RCC 7860 (cell line): Measurements from ENCODE around the gene GRK2.

Experiments
- DNase-seq: peaks from one replicate; pipeline ENCODE4 v3.0.0-alpha.2; 2015; ENCODE audit warnings: low spot score
- FAIRE-seq: peaks from 2 replicates; lab custom pipeline; 2012; peaks lifted over from hg19 to GRCh38; lab: Jason Lieb, UNC

The GRK2 gene

DNA sequence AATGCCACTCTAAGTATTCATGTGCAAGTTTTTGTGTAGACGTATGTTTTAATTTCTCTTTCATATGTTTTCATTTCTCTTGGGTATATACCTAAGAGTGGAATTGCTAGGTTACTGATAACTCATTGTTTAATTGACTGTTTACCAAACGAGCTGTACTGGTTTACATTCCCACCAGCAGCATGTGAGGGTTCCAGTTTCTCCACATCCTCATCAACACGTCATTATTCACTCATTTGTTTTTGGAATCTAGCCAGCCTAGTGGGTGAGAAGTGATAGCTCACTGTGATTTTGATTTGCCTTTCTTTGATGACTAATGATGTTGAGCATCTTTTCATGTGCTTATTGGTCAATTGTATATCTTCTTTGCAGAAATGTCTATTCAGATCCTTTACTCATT lies 26.8 kb downstream of the GRK2 start:
- FAIRE-seq, result no peak
- DNase-seq, result peak; percentile 16

DNA sequence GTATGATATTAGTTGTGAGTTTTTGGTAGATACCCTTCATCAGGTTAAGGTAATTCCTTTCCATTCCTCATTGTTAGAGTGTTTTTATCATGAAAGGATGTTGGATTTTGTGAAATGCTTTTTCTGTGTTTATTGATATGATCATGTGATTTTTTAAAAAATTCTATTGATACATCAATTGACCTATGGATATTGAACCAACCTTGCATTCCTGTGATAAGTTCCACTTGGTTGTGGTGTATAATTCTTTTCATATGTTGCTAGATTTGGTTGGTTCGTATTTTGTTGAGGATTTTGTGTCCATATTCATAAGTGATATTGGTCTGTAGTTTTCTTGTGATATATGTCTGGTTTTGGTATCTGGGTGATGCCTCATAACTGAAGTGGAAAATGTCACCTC lies 29.6 kb downstream of the GRK2 start:
- FAIRE-seq (no peak), DNase-seq (no peak)

GRCh38 chr11:67298786-67299185 lies 32.5 kb downstream of the GRK2 start:
- DNase-seq (no peak), FAIRE-seq (no peak)

DNA sequence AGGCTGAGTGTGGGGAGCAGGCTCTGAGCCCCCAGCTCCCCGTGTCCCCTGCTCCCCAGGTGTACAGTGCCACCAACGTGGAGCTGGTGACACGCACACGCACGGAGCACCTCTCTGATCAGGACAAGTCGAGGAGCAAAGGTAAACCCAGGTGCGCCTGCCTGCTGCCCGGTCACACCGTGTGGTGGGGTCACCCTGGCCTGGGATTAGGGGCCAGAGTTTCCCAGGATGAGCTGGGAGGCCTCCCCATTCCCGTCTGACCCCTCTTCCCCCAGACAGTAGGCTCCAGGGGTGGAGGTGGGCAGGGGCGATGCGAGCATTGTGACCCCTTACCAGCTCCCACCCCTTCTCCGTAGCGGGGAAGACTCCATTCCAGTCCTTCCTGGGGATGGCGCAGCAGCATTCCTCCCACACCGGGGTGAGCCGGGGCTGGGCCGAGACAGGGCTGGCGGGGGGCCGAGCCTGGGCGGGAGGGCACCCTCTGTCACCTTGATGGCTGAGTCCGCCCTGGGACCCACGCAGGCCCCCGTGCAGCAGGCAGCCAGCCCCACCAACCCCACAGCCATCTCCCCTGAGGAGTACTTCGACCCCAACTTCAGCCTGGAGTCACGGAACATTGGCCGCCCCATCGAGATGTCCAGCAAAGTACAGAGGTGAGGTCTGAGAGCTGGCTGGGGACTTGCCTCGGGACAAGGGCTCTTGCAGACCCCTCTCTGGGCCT lies 33.4 kb downstream of the GRK2 start:
- DNase-seq, result no peak
- FAIRE-seq, result no peak

DNA sequence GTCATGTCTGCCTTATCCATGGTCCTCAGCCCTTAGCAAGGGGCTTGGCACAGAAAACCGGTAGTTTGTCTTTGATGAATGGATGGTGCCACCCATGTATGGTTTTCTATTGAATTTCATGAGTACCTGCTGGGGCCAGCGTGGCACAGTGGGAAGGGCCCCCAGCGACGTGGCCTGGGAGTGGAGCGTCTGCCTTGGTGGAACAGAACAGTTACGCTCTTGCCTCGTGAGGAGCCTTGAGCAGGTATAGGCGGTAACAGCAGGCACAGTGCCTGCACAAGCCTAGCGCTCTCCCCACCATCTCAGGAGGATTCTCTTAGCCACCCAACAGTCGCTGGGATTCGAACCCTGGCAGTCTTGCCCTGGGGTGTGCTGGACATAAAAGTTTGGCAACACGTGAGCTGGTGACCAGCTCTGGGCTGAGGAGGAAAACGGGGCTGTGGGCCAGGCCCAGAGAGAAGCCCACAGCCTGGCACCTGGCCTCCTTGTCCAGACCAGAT lies 34.0 kb downstream of the GRK2 start:
- FAIRE-seq (no peak), DNase-seq (no peak)

GRCh38 chr11:67300756-67301312 lies 34.6 kb downstream of the GRK2 start:
- DNase-seq, result no peak
- no peak for FAIRE-seq

GRCh38 chr11:67301313-67301921 lies 35.1 kb downstream of the GRK2 start:
- no peak for FAIRE-seq
- DNase-seq, result no peak

DNA sequence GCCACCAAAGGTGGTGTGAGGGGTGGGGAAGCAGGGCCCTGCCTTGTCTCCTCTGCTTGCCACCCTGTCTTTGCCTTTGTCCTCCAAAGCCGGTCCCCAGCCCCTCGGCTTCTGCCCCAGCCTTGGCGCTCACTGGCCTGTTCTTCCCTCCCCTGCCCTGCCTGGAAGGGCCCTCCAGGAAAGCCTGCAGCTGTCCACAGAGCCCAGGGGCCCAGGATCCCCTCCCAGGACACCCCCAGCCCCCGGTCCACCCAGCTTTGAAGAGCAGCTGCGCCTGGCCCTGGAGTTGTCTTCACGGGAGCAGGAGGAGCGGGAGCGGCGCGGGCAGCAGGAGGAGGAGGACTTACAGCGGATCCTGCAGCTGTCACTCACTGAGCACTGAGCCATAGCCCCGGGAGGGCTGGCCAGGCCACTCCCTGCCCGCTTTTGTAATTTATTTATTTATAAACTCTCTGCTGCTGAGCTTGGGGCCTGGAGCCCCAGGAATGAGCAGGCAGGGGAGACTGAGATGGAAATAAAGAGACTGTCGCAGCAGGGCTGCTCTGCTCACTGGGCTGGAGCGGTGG lies 35.8 kb downstream of the GRK2 start:
- no peak for FAIRE-seq
- DNase-seq, result peak; percentile 23

GRCh38 chr11:67302571-67303131 lies 36.4 kb downstream of the GRK2 start:
- FAIRE-seq (no peak), DNase-seq (no peak)

GRCh38 chr11:67303132-67303834 lies 37.0 kb downstream of the GRK2 start, which contains the start of gene SSH3:
Gene SSH3, plus strand, starts transcription at chr11:67303530. Its CDS starts 96 bp downstream, at chr11:67303626.
- no peak for FAIRE-seq
- DNase-seq, result peak; percentile 49

DNA sequence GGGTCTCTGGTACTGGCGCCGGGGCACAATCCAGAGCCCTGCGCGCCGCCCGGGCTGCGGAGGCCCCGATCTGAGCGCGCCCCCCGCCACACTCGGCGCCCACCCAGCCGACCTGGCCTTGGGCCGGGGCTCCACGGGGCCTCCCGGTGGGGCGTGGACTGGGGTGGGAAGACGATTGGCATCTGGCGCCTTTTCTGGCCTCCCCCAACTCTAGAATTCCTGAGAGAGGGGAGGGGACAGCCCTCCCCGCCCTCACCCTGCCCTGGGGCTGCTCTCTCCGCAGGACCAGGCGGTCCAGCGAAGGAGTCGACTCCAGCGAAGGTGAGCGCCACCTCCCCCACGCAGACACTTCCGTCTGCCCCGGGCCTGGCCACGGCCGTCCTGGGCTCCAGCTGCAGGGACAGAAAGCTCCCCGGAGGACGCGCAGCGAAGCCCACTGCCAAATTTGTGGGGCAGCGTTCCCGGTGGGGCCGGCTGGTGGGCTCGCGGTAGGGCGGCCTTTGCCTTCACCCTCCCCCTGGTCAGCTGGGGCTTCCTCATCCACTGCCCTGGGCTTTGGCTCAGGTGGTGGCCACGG lies 37.6 kb downstream of the GRK2 start:
- DNase-seq (peak; percentile 5), FAIRE-seq (no peak)

- DNase-seq (no peak), FAIRE-seq (no peak)
Measured at GRCh38 chr11:67304511-67305113, 38.3 kb downstream of the GRK2 start.

DNA sequence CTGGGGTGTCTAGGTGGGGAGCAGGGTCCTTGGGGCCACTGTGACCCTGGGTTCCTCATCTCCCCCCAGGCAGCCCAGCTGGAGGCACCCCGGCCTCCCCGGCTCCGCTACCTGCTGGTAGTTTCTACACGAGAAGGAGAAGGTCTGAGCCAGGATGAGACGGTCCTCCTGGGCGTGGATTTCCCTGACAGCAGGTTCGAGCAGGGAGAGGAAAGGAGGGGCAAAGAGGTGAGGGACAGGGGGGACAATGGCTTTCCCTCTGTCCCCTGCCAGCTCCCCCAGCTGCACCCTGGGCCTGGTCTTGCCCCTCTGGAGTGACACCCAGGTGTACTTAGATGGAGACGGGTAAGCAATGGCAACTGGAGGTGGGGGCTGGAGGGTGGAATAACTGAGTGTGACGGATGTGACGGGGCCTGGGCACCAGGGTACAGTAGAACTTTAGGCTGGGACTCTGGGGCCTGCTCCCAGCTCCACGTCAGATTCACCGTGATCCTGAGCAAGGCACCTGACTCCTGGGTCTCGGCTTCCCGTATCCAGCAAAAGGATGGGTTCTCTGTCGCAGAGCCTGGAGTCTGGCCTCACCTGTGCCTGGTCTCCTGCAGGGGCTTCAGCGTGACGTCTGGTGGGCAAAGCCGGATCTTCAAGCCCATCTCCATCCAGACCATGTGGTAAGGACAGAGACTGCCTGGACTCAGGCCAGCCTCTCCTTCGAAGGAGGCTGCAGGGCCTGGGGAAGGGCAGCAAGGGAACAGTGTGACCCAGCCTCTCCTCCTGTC lies 40.7 kb downstream of the GRK2 start:
- FAIRE-seq, result no peak
- no peak for DNase-seq

DNA sequence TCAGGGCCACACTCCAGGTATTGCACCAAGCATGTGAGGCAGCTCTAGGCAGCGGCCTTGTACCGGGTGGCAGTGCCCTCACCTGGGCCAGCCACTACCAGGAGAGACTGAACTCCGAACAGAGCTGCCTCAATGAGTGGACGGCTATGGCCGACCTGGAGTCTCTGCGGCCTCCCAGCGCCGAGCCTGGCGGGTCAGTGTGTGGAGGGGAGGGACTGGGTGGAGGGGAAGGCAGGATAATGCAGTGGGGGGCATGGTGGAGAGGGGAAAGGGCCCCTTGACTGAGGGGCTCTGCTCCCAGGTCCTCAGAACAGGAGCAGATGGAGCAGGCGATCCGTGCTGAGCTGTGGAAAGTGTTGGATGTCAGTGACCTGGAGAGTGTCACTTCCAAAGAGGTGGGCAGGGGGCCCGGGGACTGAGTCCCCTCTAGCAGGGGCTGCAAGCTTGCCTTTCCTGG lies 41.3 kb downstream of the GRK2 start:
- DNase-seq, result no peak
- no peak for FAIRE-seq

- no peak for FAIRE-seq
Measured at GRCh38 chr11:67308031-67308866, 42.0 kb downstream of the GRK2 start.

GRCh38 chr11:67309166-67309565 lies 42.9 kb downstream of the GRK2 start:
- no peak for FAIRE-seq
- DNase-seq, result no peak

More at GRCh38 chr11:67308031-67308866, 42.0 kb downstream of the GRK2 start:
- no peak for DNase-seq

GRCh38 chr11:67309661-67310061 lies 43.4 kb downstream of the GRK2 start:
- no peak for FAIRE-seq
- DNase-seq, result no peak
